Left lobe of liver (tissue), 2 donors: Measurements from ENCODE around the gene USP40. TPM values are rescaled to one million over a fixed set of nuclear protein-coding genes. Genes with fewer than 3 reads are reported as not detected.

Experiments used
- ATAC-seq: fragments of 200-7000 bp; cut with Tn5 transposase; one replicate; pipeline ENCODE4 v1.9.1; 2020; ENCODE audit warnings: mild to moderate bottlenecking, moderate library complexity
- DNase-seq: peaks from one replicate; pipeline ENCODE4 v3.0.0-alpha.2; 2020; ENCODE audit warnings: low spot score
- total RNA-seq: library from RNA; stranded (reverse); gene quantifications from one replicate; pipeline ENCODE4 v1.2.1, GENCODE V29; 2021
- donor health status: DM: no; HTN: no; CAD: no; lungs with moderate emphysema.
- donor health status: DM: no; HTN: yes; CAD: no.

Gene USP40
- total RNA-seq, 1 donor from 2014 or later = 25.8 TPM

DNA sequence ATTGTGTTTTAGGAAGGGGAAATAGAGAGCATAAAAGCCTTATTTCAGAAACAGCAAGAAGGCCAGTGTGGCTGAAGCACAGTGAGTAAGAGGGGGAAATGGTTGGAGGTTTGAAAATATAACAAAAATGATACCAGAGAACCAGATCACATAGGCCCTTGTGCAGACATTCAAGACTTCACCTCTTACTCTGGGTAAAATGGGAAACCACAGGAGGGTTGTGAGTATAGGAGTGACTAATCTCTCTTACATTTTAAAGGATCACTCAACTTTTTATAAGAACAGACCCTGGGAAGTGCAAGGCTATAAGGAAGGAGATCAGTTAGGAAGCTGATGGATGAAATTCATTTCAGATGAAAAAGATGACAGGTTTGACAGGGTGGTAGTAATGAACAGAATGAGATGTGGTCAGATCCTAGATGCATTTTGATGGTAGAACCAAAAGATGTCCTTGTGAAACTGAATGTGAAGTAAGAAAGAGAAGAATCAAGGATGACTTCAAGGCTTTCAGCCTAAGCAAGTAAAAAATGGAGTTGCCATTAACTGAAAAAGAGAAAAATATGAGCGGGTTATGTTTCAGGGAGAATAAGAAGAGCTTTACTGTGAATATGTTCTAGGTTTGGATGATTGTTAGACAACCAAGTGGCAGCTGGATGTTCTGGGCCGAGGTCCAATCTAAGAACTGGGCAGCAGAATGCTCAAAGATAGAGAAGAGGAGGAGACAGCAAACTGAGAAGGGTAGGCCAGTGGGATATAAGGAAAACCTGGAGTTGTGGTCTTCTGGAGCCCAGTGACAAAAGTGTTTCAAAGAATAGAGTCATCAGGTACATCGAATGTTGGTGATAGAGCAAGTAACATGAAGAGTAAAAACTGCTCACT, 65.1 kb downstream of the USP40 start:
- ATAC-seq (no peak), DNase-seq (no peak)

DNA sequence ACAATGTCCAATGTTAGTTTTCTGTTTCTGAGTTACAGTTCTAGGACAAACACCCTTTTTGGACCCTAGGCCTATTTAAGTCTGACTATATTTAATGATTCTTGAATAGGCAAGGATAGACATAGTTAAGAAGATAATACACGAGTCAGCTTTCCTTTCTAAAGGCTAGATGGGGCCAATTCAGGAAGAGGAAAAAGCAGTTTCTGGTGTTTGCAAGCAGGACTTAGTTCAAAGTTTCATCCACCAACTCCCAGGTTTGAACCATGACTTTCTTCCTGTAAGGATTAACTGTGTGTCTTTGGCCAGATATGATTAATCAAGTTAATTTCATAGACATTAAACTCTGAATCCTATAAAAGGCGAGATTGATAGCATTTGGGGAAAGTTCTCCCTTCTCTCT, 66.7 kb downstream of the USP40 start:
- ATAC-seq = no peak
- DNase-seq = no peak

DNA sequence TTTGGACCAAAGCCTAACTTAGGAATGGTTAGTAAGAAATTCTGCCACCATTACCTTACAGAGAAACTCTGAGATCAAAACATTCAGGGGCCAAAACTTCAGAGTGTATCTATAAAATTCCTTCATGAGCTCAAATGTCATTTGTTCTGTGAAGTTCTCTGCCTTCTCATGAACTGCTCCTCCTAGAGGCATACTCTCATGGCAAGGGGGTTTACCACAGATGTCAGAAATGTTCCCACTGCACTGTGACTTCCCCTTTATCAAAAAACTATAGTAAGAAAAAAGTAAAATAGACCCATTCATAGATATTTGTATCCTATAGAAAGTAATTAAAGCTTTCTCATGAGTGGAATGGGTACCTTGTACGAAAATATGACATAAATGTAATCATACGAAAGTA, 68.5 kb downstream of the USP40 start:
- no peak for ATAC-seq
- no peak for DNase-seq

DNA sequence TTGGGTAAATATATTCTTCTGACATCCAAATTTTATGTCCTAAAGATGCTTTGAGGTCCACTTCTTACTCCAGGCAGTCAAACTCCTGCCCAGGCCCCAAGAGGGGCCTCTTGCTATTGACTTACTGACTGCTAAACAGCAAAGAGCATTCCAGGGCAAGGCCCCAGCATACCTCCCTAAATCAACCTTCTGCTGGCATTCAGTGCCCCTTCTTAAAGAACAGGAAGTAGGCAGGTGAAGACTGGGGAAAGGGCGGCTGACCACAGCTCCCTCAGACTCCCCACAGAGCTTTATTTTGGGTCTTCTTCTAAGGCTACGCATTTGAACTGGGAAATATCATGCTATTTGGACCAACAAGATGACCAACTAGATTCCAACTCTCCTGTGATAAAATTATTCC, 68.9 kb downstream of the USP40 start:
- ATAC-seq = no peak
- DNase-seq = no peak

DNA sequence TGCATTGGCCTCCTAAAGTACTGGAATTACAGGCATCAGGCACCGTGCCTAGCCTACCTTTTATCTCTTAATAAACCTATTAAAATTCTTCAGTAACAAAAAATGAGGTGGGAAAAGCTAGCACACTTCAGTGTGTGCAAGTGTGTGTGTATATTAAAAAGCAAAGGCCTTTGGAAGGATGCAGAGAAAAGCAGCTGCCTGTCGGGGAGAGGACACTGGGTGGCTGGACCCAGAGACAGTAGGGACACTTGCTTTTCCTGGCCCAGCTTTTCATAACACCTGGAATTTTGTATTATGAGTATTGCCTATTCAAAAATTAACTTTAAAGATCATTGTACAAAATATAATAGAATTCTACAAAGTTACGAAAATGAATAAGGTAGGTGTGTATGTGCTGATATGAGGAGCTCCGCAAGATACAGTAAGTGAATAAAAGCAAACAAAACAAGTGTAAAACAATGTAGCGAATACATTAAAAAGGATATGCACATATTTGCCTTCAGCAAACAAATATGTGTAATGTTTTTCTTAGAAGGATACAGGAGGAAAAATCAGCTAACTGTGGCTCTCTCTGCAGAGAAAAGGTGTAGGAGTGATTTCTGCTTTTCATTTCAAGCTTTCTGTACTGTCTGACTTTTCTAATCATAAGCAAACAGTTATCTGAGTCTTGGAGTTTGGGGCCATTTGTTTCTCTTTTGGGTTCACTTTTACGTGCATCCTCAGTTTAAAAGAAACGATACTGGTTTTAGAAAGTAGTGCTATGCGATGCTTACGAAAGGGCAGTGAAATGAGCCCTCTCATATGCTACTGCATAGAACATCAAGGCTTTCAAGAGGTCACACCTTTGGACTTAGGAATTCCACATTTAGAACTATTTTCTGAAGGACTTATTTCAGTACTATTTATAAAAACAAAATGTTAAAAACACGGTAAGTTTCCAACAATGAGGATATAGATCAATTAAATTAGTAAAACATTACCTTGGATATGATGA, 70.8 kb downstream of the USP40 start:
- DNase-seq = no peak
- no peak for ATAC-seq

DNA sequence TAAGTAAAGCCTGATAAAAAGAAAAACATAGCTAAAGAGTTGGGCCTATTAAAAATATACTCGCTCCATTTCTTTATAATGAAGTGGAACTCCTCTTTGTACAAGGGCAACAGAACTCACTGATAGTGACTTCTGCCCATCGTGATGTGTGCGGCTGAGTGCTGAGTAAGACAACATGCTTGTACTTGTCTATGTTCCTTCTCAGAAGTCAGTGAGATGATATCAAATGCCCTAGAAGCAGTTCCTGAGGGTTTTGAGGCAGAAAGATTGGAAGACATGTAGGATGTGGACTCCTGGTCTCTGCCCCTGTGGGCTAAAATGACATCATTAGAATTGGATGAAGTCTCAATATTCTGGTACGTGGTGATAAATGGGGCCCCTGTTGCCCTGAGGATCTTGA, 73.8 kb downstream of the USP40 start:
- ATAC-seq (no peak), DNase-seq (no peak)

DNA sequence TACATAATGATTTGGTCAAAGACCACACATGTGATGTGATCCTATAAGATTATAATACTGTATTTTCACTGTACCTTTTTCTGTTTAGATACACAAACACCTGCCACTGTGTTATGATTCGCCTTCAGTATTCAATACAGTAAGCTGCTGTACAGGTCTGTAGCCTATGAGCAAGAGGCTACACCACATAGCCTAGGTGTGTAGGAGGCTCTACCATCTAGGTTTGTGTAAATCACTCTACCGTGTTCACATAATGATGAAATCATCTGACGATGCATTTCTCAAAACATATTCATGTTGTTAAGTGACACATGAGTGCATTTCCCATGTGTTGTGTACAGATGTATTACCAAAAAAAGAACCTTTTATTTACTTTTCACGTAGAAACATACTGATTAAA, 74.5 kb downstream of the USP40 start:
- no peak for DNase-seq
- no peak for ATAC-seq

DNA sequence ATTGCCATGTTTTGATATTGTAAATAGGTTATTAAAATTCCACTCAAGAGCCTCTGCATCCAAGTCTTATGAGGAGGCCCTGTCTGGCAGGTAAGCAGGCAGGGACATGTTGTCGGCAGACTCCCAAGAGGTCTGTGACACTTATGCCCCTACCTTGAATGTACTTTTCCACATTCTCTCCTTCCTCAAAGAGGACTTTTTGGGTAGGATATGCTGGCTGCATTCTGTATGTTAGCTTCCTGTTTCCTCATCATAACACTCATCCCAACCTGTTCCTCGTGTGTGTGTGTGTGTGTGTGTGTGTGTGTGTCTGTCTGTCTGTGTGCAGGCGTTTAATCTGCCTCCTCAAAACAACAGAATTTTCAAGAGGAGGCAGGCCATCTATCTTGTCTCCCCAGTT, 75.3 kb downstream of the USP40 start:
- no peak for ATAC-seq
- no peak for DNase-seq

DNA sequence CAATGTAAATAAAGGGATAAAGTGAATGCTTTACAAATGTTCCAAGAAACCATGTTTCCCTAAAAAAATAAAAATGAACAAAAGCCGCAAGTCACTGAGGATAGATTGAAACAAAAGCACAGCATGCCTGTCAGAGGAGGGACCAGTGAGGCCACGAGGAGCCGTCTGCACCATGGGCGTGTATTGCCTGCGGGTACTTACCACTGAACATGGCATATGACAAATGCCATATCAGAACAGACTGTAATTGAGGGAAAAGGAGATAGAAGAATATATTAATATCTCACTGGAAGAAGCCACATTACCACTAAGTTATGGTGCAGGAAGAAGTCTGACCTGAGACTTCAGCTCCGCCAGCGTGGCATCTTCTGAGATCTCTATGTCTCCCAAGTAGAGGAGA, 75.8 kb downstream of the USP40 start:
- ATAC-seq = no peak
- DNase-seq = no peak

DNA sequence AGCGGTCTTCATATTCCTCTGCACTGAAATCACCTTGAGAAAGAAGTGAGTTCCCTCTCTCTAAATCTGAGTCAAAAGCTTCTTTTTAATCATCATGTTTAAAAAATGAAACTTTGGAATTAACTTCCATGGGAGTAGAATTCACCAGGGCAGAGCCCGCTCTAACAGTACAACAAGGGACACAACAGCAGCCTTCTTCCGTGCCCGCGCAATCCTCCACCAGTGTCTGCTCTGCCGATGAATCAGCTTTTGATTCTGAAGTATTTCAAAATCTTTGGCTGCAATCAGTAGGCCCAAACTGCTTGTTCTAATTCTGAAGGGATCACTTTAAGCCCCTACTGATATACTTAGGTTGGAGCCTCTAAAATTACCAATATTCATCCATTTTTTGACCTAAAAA, 76.9 kb downstream of the USP40 start:
- no peak for ATAC-seq
- no peak for DNase-seq

DNA sequence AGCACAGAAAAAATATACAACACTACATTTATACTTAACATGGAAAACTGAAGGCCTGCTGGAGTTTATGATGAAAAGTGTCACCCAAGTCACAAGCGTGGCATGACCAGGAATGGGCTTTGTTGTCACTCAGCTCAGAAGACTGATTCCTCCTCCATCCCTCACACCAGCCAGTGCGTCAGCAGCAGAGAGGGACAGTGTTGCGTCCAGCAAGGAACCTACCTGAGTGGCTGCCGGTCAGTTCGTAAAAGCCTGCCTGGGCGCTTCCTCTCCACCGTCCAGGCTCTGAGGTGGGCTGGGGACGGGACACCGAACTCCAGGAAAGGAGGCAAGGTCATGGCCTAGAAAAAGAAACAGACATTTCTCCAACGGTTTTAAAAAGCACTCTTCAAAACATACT, 77.4 kb downstream of the USP40 start:
- ATAC-seq (no peak), DNase-seq (no peak)

DNA sequence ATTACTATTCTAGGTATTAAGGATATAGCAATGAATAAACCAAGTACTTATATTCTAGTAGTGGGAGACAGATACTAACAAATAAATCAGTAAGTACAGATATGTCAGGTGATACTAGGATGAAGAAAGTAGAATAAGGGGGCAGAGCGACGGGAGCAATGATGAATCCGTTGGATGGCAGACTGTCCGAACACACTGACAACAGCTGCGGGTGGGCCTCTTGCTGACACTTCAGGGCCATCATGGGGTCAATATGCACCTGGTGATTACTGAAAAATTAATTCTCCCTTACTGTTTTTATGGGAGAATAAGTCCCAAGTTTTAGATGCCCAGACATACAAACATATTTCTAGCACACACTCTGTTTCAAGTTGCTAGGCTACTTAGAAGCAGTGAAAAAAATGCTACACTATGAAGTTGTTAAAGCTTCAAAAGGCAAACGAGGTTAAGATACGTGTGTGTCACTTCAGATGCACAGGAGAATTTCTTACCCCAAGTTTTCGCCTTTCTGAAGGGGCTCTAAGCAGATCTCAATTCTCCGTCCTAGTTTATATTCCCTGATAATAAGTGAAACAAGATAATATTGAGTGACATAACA, 78.7 kb downstream of the USP40 start:
- ATAC-seq (no peak), DNase-seq (no peak)

DNA sequence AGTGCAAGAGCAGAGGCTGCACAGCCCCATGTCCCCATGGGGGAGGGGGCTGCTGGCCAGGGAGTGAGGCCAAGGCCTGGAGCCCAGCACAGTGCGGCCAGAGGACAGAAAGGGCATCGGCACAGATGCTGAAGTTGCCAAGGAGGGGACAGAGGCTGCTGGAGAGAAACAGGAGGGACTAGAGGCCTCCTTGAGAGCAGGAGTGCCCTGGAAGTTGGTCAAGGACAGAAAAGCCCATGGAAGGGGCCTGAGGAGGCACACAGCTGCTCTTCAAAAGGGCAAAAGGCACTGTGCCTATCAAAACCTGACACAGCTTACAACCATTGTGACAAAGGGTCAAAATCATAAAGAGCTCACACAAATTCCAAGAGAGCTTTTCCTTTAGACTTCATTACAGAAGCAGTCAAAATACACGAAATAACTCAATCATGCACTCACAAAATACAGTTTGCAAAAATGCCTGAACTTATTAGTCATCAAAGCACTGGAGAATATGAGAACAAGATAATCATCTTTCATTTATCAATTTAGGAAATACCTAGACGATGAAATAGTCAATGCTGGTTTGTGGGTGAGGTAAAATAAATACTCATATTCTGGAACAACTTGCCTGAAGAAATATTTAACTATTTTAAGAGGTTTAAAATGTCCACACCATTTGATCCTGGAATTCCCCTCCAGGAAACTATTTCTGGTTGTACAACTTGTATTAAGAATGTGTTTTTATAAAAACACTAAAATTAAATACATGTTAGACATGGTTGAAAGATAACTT, 79.6 kb downstream of the USP40 start:
- ATAC-seq (no peak), DNase-seq (no peak)

DNA sequence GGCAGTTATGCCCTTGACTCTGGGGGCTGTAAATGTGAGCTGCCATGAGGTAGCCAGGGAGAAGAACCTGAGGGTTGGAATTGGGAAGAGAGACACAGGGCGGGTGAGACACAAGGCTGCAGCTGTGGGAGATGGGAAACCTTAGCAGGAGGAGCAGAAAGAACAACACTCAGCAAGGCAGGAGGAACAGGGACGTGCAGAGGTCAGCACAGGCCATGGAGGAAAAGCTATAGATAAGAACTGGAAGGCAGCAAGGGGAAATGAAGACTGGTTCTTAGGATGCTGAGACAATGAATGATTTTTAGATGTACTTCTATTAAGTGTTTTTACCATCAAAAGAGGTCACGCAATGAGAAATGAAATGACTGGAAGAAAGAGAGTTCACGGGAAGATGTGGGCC, 80.2 kb downstream of the USP40 start:
- ATAC-seq = no peak
- no peak for DNase-seq

DNA sequence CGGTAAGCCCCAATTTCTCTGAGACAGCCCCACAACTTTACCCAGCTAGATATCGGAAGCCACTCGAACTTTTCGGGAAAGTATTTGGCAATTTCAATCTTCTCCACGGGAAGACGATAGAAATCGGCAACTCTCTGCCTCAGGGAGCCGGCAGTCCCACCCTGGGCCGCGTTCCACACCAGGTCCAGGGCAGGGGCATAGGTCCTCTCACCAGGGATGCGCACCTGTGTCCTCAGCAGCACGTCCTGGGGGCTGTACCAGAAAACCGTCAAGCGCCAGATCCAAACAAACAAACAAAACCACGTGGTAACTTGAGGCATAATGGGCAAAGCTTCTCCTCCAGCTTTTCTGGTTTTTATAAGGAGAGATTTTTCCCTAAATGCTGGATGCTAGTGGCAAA, 80.9 kb downstream of the USP40 start:
- no peak for DNase-seq
- no peak for ATAC-seq

DNA sequence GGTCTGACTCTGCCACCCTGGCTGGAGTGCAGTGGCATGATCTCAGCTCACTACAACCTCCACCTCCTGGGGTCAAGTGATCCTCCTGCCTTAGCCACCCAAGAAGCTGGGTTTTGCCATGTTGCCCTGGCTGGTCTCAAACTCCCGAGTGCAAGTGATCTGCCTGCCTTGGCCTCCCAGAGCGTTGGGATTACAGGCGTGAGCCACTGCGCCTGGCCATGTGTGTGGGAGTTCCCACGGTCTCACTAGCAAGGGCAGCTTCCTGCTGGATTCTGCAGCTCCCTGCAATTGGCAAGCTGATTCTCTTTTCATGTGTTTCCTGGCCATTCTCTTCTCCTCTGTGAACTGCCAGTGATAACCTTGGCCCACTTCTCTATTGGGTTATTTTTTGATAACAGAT, 84.0 kb downstream of the USP40 start:
- no peak for DNase-seq
- no peak for ATAC-seq

DNA sequence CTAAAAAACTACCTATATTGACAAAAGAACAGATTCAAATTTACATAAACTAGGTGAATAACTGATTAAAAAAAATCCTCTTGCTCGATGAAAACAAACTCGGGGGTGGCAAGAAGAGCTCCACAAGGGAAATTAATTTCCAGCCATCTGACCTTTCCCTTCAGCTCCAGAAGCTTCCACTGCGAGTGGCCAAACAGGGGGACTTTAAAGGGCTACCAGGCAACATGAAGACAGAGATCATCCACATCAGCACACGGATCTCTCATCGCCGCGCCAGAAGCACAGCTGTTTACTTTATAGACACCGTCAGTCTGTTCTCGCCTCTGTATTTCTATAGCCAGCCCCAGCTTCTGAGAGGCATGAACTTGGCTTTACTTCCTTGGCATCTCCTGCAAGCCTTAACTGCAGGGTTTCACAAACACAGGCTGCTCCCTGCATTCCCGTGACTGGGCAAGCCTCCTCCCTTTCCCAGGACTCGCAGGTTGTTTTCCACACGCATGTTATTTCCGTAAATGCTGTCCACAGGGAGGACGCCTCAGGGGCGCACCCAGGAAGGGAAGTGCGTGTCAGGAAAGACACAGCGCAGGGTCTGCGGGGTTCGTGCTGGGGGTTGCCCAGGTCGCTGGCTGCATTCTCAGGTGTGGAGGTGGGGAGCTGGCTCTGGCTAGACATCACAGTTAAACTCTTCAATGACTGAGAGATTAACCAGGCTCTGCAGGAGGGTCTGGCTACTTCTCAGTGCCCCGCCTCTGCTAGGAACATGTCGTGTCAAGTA, 85.0 kb downstream of the USP40 start:
- DNase-seq (no peak), ATAC-seq (no peak)

DNA sequence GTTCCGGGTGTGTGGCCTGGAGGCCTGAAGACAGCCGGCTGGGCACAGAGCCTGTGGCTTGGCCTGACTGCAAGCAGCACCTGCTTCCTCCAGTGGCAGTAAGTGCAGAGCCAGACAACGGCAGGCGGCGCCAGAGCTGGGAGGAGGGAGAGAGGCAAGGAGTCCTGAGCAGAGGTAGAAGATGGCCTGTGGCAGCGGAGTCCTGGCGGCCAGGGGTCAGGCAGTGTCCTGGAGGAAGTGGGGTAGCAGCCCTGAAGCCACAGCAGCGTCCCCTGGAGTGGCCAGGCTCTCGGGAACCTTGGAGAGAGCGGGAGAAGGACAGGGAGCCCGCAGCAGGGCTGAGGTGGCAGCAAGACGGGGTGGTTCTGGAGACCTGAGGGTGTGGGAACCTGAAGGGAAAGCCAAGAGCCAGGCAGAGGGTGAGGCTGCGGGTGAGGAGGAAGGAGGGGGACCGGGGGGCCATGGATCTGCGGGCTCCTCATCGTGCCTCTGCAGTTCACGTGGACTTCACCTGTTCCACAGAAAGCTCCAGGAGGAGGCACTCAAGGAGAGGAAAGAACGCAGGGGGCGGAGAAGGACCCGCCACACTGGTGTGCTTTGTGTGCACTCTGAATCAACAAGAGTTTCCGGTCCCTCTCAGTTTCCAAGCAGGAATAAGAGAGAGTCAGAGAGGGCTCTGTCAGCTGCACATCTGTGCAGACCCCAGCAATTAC, 85.9 kb downstream of the USP40 start:
- DNase-seq = no peak
- peak; percentile 16 for ATAC-seq
